ENCODE results near the gene SLC1A7.

SLC1A7 gene

DNA sequence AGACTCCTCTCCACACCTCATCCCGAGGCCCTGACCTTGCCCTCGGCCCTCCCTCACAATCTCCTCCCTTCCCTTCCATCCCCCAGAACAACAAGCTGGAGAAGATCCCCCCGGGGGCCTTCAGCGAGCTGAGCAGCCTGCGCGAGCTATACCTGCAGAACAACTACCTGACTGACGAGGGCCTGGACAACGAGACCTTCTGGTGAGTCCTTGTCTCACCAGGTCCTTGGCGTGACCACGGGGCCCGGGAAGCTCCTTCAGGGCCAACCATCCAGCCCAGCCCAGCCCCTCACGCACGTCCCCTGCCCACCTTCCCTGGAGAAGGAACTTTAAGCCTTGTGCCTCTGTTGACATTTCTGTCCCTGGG lies 64.9 kb downstream of the SLC1A7 start:
- H3K27ac ChIP-seq = no peak overlapping the region
- no peak for DNase-seq (ENCODE audit: low spot score)
- POLR2A ChIA-PET (ENCODE audit: low non-redundant PET) = no interaction called here
- TF ChIP-seq, protein P1, sequence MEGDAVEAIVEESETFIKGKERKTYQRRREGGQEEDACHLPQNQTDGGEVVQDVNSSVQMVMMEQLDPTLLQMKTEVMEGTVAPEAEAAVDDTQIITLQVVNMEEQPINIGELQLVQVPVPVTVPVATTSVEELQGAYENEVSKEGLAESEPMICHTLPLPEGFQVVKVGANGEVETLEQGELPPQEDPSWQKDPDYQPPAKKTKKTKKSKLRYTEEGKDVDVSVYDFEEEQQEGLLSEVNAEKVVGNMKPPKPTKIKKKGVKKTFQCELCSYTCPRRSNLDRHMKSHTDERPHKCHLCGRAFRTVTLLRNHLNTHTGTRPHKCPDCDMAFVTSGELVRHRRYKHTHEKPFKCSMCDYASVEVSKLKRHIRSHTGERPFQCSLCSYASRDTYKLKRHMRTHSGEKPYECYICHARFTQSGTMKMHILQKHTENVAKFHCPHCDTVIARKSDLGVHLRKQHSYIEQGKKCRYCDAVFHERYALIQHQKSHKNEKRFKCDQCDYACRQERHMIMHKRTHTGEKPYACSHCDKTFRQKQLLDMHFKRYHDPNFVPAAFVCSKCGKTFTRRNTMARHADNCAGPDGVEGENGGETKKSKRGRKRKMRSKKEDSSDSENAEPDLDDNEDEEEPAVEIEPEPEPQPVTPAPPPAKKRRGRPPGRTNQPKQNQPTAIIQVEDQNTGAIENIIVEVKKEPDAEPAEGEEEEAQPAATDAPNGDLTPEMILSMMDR (conservative IDR thresholded peaks at IDR 0.05; ENCODE audit: low read depth) = no peak
- CTCF ChIA-PET = no interaction called here

DNA sequence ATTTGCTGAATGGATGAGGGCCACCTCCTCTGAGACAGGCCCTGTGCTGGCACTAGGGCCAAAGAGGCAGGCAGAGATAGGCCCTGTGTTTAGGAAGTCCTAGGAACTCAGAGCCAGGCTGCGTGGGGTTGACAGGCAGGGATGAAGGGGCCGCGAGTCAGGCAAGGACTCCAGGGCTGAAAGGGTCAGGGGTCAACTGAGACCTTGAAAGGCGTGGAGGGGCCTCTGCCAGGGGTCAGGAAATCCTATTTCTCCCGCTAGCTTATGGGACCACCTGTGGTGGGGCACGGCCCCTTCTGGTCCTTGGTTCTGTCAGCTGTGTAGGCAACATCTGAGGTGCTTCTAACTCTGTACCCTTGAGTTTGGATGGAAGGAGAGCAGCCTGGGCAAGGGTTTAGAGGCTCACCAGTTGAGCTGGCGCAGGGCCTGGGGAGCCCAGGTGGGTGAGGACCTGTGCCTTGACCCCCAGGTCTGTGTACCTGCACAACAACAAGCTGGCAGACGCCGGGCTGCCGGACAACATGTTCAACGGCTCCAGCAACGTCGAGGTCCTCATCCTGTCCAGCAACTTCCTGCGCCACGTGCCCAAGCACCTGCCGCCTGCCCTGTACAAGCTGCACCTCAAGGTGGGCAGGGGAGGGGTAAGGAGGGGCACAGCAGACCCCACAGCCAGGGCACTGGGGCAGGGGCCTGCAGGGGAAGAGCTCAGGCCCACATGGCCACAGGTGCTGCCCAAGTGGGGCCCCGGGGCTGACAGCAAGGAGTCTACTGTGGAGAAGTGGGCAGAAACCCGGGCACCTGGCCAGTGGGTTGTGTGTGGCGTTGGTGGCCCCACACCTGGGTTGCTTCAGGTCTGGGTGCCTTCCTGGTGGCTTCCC lies 65.5 kb downstream of the SLC1A7 start:
- TF ChIP-seq, protein P1 (conservative IDR thresholded peaks at IDR 0.05; ENCODE audit: low read depth) = no peak
- no peak for DNase-seq (ENCODE audit: low spot score)
- POLR2A ChIA-PET (ENCODE audit: low non-redundant PET) = no interaction called here
- H3K27ac ChIP-seq = no peak overlapping the region
- CTCF ChIA-PET = no interaction called here

DNA sequence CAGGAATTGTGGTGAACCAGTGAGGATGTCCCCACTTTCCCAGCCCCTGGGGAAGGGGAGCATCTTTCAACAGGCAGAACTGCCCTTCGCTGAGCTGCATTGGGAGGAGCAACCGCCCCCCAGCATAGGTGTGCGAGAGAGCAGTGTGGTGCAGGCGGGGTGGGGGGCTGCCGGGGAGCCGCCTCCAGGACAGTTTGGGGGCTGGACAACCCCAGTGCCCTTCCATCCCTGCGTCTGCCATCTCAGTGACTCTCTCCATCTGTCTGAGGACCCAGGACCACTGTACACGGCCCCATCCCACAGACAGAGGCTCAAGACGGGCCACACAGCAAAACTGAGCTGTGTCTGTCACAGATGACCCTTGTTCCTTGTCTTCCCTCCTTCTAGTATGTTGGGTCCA lies 66.3 kb downstream of the SLC1A7 start:
- TF ChIP-seq, protein P1 (conservative IDR thresholded peaks at IDR 0.05; ENCODE audit: low read depth) = no peak
- DNase-seq (ENCODE audit: low spot score) = no peak
- no peak overlapping the region for H3K27ac ChIP-seq
- ChIA-PET CTCF (no interaction called here), POLR2A (ENCODE audit: low non-redundant PET) (no interaction called here)

DNA sequence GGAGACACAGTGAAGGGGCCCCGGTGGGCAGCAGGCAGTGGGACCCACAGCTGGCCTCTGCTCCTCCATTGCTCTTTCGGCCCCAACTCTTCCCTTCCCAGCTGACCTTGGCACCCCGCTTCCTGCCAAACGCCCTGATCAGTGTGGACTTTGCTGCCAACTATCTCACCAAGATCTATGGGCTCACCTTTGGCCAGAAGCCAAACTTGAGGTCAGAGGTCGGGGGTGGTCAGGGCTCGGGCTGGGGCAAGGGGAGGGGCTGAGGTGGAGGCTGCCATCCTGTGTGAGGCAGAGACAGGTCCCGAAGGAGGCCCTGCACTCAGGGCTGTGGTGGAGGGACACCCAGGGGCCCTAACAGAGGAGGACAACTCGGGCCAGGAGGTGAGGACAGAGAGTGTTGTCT lies 66.7 kb downstream of the SLC1A7 start:
- H3K27ac ChIP-seq = no peak overlapping the region
- CTCF ChIA-PET = no interaction called here
- TF ChIP-seq, protein P1 (conservative IDR thresholded peaks at IDR 0.05; ENCODE audit: low read depth) = no peak
- POLR2A ChIA-PET (ENCODE audit: low non-redundant PET) = no interaction called here
- DNase-seq (ENCODE audit: low spot score) = no peak

DNA sequence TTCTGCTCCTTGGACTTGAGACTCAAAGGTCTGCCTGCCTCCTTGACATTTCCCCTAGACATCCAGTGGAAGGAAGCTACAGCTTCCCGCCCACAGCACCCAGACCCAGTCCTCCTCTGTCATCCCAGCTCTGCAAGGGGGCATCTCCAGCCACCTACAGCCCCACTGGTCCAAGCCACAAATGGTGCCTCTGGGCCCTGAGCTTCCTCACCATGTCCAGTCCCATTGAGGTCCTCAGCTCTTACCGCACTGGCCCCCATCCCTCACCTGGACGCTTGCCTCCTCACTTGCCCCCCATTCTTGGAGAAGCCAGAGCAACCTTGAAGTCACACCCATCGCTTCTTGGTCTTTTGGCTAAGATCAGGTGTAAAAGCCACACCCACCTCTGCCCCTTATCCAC lies 67.2 kb downstream of the SLC1A7 start:
- DNase-seq (ENCODE audit: low spot score) = no peak
- POLR2A ChIA-PET (ENCODE audit: low non-redundant PET) = no interaction called here
- CTCF ChIA-PET = no interaction called here
- H3K27ac ChIP-seq = no peak overlapping the region
- TF ChIP-seq, protein P1 (conservative IDR thresholded peaks at IDR 0.05; ENCODE audit: low read depth) = no peak

DNA sequence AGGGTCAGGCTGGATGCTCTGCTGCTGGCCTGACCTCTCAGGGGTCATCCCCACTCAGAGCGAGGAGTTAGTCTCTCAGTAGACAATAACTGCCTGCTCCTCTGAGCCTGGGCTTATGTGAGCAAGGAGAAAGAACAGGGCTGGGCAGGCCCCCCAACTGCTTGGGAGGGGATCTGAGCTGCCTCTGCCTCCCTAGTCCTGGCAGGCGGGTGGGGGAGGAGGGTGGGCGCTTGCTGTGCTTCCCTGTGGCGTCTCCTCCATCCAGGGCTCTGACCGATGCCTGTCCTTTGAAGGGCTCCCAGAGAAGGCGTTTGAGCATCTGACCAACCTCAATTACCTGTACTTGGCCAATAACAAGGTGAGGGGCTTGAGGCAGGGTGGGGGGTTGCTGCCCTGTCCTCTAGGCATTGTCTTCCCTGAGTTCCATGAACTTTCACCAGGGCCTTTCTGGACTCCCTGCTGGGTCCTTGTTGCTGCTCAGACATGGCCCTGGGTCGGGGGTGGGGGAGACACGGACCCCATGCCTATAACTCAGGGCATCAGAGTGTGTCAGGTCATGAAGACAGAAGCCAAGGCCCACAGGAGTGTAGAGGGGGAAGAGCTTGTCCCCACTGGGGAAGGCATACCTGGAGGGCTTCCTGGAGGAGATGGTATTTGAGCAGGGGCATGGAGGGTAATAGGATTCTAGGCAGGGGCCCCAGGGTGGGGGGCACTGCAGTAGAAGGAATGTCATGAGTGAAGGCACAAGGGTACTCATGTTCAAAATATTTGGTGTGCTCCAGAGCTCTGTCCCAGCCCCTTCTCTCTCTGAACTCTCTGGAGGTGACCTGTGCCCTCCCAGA lies 67.9 kb downstream of the SLC1A7 start:
- no peak overlapping the region for H3K27ac ChIP-seq
- ChIA-PET CTCF (no interaction called here), POLR2A (ENCODE audit: low non-redundant PET) (no interaction called here)
- TF ChIP-seq, protein P1 (conservative IDR thresholded peaks at IDR 0.05; ENCODE audit: low read depth) = no peak
- DNase-seq (ENCODE audit: low spot score) = no peak

All from RWPE1 (cell line).